Peyer's patch (tissue), 4 donors: ENCODE data around the gene CALD1.

Experiments used
- POLR2A ChIP-seq, 2 donors: fragments of 450-650 bp; IDR thresholded peaks; one replicate each; pipeline ENCODE4 v1.5.1; 2017; ENCODE audit warnings: antibody characterized with exemption in 2 of 2, mild to moderate bottlenecking in 2 of 2, moderate library complexity in 2 of 2
- TF ChIP-seq, protein P1 (sequence below), 6 experiments: fragments of 450-650 bp in 4 of 6; fragments of 200-600 bp in 2 of 6; sonication (generic) in 1 of 6; IDR thresholded peaks; one replicate each; pipeline ENCODE4 v1.5.1; 2017 to 2019; ENCODE audit warnings: antibody characterized with exemption in 6 of 6, mild to moderate bottlenecking in 3 of 6, moderate library complexity in 1 of 6

DNA sequence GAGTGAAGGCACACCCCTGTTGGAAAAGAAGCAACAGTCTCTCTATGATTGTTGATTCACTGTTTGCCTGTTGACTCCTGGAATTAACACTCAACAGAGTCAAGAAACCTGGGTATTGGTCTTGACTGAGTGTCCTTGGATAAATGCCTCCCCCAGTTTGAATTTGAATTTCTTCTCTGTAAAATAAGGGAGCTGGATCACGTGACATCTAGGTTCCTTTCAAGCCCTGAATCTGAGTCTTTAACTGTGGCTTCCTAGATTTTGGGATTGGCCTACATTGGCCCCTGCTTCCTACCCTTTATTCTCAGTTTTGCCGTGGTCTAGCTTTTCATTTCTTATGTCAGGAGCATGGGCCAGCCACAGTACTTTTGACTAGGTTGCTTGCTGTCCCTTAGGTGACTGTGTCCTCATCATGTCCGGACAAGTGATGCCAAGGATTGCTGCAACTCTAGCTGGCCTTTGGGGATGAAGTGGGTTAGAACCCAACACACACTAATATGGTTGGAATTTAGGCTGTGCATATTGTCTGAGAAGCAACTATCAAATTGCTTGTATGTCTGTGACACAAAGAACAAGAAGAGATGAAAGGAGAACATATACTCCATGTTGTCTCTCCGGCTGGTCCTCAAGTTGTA is 35.4 kb downstream of the CALD1 start:
- TF ChIP-seq, protein P1, sequence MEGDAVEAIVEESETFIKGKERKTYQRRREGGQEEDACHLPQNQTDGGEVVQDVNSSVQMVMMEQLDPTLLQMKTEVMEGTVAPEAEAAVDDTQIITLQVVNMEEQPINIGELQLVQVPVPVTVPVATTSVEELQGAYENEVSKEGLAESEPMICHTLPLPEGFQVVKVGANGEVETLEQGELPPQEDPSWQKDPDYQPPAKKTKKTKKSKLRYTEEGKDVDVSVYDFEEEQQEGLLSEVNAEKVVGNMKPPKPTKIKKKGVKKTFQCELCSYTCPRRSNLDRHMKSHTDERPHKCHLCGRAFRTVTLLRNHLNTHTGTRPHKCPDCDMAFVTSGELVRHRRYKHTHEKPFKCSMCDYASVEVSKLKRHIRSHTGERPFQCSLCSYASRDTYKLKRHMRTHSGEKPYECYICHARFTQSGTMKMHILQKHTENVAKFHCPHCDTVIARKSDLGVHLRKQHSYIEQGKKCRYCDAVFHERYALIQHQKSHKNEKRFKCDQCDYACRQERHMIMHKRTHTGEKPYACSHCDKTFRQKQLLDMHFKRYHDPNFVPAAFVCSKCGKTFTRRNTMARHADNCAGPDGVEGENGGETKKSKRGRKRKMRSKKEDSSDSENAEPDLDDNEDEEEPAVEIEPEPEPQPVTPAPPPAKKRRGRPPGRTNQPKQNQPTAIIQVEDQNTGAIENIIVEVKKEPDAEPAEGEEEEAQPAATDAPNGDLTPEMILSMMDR (IDR thresholded peaks at IDR 0.05), result no peak
- no peak for TF ChIP-seq POLR2A (IDR thresholded peaks at IDR 0.05)
